8988T (cell line): ENCODE data around the gene OSBPL6.

ENCODE experiments used
- DNase-seq: peaks from one replicate; pipeline ENCODE4 v3.0.0; 2011

The OSBPL6 gene

GRCh38 chr2:178242552-178242883 lies 48.2 kb downstream of the OSBPL6 start:
- DNase-seq: no peak

GRCh38 chr2:178243961-178244360 lies 49.6 kb downstream of the OSBPL6 start:
- no peak for DNase-seq

- DNase-seq: no peak
Observed at GRCh38 chr2:178244777-178245176, 50.5 kb downstream of the OSBPL6 start.

GRCh38 chr2:178246696-178247095 lies 52.4 kb downstream of the OSBPL6 start:
- DNase-seq: no peak

GRCh38 chr2:178247250-178247649 lies 52.9 kb downstream of the OSBPL6 start:
- no peak for DNase-seq

- no peak for DNase-seq
Observed at GRCh38 chr2:178250429-178250828, 56.1 kb downstream of the OSBPL6 start.

DNA sequence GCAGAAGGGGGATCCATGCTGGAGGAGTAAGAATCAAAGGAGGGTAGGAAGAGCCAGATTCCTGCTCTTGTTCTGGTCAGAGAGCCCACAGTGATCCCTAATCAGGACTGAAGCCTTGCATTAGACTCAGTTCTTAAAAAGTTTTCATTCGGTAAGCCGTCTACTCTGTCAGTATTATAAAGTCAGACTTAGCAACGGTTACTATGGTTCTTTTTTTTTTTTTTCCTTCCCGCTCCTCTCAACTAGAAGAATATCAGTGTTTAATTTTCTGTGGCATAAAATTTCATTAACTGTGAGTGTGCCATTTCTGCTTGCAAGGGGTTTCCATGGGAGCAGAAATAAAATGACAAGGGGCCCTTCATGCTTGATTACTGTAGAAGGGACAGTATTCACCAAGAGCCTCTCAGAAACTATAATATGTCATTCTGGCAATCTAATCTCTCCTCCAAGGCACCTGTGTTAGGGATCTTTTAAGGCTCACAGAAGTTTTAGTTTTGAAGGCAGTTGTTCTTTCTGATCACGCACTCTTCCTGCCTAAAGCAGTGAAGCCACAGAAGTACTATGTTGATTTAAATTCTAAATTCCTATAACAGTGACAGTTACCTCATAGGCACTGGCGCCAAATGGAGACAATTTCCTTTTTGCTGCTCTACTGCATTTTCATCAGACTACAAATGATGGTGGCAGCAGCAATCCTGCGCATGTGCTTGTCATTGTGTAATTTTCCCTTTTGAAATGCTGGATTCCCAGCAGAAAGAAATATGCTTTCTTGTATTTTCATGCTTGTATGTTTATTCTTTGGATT lies 57.0 kb downstream of the OSBPL6 start:
- no peak for DNase-seq

GRCh38 chr2:178256382-178257042 lies 62.2 kb downstream of the OSBPL6 start:
- DNase-seq: no peak

- no peak for DNase-seq
Observed at GRCh38 chr2:178257127-178257526, 62.8 kb downstream of the OSBPL6 start.

- no peak for DNase-seq
Observed at GRCh38 chr2:178258916-178259315, 64.6 kb downstream of the OSBPL6 start.

DNA sequence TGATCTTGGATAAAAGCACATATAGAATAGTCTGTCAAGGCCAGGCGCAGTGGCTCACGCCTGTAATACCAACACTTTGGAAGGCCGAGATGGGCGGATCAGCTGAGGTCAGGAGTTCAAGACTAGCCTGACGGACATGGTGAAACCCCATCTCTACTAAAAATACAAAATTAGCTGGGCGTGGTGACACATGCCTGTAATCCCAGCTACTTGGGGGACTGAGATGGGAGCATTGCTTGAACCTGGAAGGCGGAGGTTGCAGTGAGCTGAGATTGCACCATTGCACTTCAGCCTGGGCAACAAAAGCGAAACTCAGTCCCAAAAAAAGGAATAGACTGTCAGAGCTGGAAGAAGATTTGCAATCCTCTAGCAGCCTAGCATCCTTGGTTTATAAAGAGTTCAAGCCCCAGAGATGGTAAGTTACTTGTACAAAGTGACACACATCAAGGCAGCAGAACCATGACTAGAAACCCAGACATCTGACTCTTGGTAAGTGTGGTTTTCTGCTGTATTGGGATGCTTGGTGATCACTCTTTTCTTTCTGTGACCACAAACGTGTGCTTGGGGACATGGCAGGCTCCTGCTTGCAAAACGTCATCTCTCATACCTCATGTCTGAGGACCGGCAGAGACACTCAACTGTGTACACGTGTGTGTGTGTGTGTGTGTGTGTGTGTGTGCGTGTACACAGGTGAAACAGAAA lies 69.0 kb downstream of the OSBPL6 start:
- no peak for DNase-seq

GRCh38 chr2:178264211-178264610 lies 69.9 kb downstream of the OSBPL6 start:
- no peak for DNase-seq

DNA sequence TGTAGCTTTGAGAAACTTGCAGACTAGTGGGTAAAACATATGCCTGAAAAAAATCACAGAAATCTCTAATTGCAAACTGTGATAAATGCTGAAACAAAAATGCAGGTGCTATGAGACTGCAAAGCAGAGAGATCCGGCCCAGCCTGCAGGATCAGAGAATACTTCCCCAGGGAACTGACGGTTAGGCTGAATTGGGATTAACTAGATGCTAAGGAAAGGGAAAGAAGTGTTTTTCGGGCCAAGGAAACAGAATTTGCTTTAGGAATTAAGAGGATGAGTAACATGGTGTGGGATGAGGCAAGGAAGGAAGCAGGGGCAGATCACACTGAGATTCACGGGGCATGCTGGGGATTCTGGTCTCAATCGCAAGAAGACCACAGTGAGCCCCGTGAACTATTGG lies 71.5 kb downstream of the OSBPL6 start:
- no peak for DNase-seq

- DNase-seq: no peak
Observed at GRCh38 chr2:178266445-178266844, 72.1 kb downstream of the OSBPL6 start.

DNA sequence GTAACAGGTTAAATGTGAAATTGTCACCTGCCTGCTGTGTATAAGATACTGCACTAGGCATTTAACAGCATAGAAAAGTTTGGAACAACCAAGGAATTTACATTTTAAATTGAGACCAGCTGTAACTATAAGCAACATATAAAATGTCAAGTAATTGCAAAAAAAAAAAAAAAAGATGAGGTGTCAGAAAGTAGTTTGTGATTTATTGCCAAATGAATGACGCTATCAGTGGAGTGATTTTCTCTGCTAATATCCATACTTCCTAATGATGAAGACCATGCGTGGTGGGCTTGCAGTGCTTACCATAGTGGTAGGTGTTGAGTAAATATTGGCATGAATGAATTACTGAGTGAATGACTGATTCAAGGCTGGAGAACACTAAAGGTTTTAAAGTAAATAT lies 73.3 kb downstream of the OSBPL6 start:
- DNase-seq: no peak

DNA sequence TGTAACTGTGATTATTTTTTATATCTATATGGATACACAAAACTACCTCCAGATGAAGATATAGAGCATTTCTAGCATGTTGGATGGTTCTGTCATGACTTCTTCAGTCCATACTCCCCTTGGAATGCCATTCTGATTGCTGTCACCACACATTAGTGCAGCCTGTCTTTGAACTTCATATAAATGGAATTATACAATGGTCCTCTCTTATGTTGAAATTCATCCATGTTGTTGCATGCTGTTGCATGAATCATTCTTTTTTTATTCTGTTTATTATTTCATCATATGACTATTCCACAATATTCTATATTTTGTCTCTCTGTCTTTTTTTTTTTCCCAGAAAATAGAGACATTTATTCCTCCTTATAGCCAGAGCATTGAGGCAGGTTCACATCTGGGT lies 74.1 kb downstream of the OSBPL6 start:
- no peak for DNase-seq

DNA sequence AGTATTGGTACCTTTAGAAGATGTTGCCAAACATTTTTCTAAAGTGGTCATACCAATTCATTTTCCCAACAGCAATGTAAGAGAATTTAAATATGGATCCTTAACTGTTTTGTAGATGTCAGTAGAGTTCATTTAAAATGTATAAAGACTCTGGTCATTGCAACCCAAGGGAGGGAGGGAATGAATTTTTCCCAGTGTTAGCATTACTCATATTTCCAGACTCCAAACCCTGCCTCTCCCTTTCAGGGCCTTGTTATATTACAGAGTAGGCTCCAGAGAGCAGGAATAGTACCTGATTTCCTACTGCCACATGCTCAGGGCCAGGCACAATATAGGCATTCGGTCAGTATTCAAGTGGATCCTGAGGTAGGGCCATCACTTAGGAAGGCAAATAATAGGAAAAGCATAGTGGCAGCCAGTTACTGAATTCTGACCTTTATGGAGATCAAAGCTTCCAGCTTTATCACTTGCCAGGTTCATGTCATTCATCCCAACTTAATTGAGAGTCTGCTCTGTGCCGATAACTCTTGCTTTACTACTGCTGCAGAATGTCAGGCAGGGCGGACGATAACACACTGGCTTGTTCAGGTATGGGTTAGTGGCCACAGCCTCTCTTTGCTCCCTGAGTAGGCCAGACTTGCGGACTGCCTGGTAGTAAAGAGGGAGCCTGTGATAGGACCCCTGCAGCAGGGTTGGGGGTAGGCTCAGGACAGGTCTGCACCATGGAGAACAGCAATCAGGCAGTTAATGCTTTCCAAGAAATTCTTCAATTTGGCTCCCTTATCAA lies 75.3 kb downstream of the OSBPL6 start:
- DNase-seq: no peak

- DNase-seq: no peak
Observed at GRCh38 chr2:178270338-178270737, 76.0 kb downstream of the OSBPL6 start.

GRCh38 chr2:178271094-178271493 lies 76.8 kb downstream of the OSBPL6 start:
- no peak for DNase-seq

DNA sequence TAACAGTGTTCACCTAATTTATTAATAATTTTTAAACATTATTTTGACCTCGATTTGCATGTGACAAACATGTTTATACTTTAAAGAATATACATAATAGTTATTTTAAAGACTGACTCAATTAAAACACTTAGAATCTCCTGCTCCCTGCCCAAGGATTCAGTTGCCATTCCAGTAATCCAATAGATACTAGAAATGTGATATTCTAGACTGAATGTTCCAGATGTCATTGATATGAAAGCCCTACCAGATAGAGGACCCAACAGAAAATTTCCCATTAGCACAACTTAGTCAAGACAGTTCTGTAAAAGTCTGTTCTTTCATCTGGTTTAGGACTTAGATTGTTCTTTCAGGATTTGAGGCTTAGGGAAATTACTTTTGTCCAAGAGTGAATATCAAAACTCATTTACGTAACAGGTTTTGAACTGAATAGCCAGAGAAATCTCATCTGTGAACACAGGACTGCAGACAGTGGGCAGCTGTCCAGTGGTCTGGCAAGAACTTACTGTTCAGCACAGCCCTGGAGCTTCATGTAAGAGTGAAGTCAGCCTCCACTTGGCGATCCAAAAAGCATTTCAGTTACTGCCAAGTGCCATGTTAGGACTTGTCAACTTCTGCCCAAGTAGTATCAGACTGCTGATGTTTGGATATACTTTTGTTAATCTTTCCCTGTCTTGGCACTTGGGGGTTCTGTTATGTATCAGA lies 77.5 kb downstream of the OSBPL6 start:
- no peak for DNase-seq

- DNase-seq: no peak
Observed at GRCh38 chr2:178273787-178274360, 79.6 kb downstream of the OSBPL6 start.

GRCh38 chr2:178275600-178275999 lies 81.3 kb downstream of the OSBPL6 start:
- no peak for DNase-seq
